Stomach (tissue), 4 donors: Measurements from ENCODE around the gene RBFOX1.

Source experiments
- EP300 ChIP-seq: sonication (generic); formaldehyde crosslinking; IDR thresholded peaks from one replicate; pipeline ENCODE4 v1.6.1; 2017; ENCODE audit warnings: antibody characterized with exemption
- POLR2A ChIP-seq, 4 donors: fragments of 450-650 bp; IDR thresholded peaks; one replicate each; pipeline ENCODE4 v1.6.1; 2016; ENCODE audit warnings: antibody characterized with exemption in 4 of 4, control low read depth in 2 of 4, mild to moderate bottlenecking in 1 of 4, moderate library complexity in 1 of 4
- POLR2AphosphoS5 ChIP-seq, 3 donors: sonication (generic); formaldehyde crosslinking; IDR thresholded peaks; one replicate each; pipeline ENCODE4 v1.6.1; 2016; ENCODE audit warnings: antibody characterized with exemption in 3 of 3
- TF ChIP-seq, protein P1 (sequence below), 7 experiments: fragments of 450-650 bp in 4 of 7; fragments of 200-600 bp in 3 of 7; sonication (generic) in 3 of 7; IDR thresholded peaks; one replicate each; pipeline ENCODE4 v1.5.1; 2016 to 2019; ENCODE audit warnings: antibody characterized with exemption in 7 of 7, control low read depth in 2 of 7, mild to moderate bottlenecking in 1 of 7

DNA sequence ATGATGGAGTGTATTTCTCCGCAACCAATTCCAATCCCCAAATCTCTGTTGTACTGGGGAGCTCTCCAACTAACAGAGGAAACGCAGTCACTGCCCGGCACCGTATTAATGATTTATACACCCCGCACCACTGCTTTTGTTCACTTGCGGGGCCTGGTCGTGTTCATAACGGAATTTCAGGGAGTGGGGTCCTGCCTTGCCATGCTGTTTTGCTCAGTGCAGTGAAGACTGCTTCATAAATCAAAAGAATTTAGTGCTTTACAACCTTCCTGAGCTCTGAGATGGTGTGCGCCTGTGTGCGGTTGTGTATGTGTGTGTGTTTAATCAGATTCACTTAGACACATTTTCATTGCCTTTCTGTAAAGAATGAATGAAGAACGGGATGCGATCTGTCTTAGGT, 18.5 kb upstream of the RBFOX1 start:
- TF ChIP-seq, protein P1, sequence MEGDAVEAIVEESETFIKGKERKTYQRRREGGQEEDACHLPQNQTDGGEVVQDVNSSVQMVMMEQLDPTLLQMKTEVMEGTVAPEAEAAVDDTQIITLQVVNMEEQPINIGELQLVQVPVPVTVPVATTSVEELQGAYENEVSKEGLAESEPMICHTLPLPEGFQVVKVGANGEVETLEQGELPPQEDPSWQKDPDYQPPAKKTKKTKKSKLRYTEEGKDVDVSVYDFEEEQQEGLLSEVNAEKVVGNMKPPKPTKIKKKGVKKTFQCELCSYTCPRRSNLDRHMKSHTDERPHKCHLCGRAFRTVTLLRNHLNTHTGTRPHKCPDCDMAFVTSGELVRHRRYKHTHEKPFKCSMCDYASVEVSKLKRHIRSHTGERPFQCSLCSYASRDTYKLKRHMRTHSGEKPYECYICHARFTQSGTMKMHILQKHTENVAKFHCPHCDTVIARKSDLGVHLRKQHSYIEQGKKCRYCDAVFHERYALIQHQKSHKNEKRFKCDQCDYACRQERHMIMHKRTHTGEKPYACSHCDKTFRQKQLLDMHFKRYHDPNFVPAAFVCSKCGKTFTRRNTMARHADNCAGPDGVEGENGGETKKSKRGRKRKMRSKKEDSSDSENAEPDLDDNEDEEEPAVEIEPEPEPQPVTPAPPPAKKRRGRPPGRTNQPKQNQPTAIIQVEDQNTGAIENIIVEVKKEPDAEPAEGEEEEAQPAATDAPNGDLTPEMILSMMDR (IDR thresholded peaks at IDR 0.05), result no peak
- TF ChIP-seq POLR2AphosphoS5 (IDR thresholded peaks at IDR 0.05) (no peak), POLR2A (IDR thresholded peaks at IDR 0.05) (no peak), EP300 (no peak)
